ENCODE data around the gene ACADL.

DNA sequence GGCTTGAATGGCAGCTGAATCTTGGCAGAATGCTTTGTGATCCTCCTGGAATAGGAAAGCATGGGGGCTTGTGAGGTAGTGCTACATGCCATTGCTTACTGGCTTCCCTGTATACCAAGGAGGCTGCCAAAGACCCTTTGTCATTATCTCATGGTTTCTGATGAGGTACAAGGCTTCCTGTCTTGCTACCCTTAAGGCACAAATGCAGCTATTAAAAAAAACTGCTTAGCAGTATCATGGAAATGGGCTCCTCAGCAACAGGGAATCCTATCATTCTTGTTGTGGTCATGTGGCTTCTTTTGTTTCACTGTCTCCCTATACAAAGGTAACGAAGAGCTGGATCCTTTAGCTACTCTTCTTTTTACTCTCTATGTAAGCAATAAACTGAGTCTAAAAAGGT, 47.5 kb downstream of the ACADL start:
- TF ChIP-seq POLR2AphosphoS5 (IDR thresholded peaks at IDR 0.05; ENCODE audit: low read depth, low read length) (no peak), PAX5 (IDR thresholded peaks at IDR 0.05; ENCODE audit: insufficient read depth, low read length, severe bottlenecking) (no peak), POLR2A (IDR thresholded peaks at IDR 0.05; ENCODE audit: low read depth, low read length) (no peak), TAF1 (IDR thresholded peaks at IDR 0.05; ENCODE audit: low read depth, low read length) (no peak)

All from GM12891 (cell line).